ENCODE measurements around the gene PFDN4.

PFDN4 gene

DNA sequence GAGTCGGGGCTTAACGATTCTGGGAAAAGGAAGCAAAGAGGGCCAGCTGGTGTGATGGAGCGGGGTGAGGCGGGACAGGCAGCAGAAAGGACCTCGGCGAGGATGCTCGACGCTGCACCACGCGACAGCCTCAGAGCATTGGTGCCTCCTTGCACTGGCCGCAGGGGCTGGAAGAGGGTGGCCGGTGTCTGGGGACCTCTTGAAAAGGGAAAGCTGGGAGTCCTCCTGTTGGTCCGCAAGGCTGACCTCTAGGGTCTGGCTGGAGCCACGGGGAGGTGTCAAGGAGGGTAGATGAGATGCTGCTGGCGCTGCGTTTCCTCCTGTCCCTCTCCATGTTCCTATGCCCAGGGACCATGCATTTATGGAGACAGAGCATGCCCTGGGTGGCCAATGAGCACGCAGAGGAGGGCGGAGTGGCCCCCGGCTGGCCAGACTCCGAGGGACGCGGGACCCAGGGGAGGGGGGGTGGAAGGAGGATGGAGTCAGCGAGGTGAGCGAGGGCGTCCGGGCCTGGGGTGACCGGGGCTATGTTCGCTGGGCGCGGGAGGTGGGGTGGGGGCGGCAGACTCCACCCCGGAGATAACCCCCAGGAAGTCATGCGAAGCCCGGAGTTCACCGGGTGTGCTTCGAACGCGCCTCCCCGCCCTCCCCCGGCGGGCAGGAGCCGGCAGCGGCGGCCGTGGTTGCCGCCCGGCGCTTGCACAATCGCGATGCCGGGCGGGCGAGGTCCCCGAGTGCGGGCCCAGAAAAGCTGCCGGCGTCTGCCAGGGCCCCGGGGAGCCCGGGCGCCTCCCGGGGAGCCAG is 34.0 kb upstream of the PFDN4 start, which contains the start of gene CYP24A1:
CYP24A1 (minus strand) TSS at position 334 of the 804 bp plus-strand sequence. CDS start 407 bp downstream, outside the sequence.
- DNase-seq: no peak

DNA sequence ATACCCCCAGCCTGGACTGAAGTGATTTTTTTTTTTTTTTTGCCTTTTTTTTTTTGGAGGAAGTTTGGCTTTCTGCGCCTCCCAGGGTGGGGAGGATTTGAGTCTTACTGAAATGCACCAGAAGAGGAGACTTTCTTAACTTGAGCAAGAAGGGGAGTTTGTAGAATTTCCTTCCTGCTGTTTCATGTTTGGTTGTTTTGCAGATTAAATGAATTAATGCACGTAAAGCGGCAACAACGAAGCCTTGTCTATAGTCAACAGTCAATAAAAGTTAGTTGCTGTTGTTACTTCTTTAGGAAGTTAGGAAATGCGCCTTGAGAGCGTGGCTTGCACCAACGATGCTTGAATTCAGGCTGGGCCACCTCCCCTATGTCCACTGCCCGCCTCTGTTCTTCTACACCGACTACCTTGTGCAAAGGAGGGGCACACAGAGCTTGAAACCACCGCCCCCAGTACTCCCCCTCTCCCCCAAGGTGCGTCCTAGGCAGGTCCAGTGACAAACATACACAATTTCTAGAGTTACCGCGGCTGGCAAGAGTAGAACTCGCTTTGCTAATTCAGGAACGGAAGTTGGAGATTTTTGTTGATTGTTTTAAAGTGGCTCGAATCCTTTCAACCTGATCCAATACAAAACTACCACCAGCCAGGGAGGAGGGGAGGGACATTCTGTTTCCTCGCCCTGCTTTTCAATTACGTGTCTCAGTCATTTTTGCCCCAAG is 33.3 kb upstream of the PFDN4 start:
- DNase-seq: peak in 1 of 2 donors; percentile 5

GRCh38 chr20:54176610-54177009 is 31.3 kb upstream of the PFDN4 start:
- no peak for DNase-seq

DNA sequence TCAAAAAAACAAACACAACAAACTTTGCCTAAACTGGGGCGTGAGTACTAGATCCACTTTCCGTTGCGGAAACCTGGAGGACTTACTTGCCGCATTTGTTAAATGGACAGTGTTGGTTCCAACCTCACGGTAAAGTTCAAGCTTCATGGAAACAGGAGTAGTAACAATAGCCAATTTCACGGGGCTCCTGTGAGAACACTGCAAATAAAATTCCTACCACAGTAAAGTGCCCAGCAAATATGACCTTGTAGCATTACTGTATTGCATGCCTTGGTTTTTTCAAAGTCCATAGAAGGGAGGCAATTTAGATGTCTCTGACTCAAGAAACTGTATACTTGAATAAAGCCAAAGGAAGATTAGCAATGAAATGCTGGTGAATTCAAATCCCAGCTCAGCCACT is 30.5 kb upstream of the PFDN4 start:
- no peak for DNase-seq

DNA sequence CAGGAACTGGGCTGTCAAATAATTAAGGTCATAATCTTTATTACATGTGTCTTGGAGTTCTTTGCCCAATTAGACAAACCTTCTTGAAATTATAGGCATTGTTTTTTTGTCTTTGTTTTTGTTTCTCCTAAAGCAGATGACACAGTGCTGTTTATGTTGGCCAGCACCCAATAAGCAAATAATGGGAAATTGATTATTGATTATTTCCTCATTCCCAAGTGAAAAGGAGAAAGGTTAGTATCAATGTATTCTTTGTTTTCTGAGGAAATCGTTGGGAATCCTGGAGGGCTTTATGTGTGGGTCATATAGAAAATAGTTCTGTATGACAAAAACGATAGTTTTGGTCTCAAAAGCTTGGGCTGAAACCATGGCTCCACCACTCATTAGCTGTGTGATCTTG is 29.6 kb upstream of the PFDN4 start:
- DNase-seq: no peak

DNA sequence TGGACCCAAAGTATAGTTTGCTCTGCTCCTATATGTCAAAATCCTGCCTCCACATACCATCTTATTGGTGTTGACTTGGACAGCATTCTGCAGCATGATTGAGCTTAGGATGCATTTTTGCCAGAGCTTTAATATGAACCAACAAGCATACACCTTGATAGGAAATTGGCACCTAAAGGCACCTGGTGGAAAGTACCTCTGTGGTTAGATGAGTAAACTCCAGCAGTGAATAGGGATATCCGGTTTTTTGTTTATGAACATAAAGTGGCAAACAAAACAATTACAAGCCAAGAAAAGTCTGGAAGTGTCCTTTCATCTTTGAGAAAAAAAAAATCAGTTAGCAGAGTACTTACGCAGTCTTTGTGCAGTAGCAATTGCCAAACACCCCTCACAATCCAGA is 27.9 kb upstream of the PFDN4 start:
- DNase-seq: no peak

- no peak for DNase-seq
Observed at GRCh38 chr20:54180931-54181330, 27.0 kb upstream of the PFDN4 start.

GRCh38 chr20:54184071-54184470 is 23.8 kb upstream of the PFDN4 start:
- no peak for DNase-seq

DNA sequence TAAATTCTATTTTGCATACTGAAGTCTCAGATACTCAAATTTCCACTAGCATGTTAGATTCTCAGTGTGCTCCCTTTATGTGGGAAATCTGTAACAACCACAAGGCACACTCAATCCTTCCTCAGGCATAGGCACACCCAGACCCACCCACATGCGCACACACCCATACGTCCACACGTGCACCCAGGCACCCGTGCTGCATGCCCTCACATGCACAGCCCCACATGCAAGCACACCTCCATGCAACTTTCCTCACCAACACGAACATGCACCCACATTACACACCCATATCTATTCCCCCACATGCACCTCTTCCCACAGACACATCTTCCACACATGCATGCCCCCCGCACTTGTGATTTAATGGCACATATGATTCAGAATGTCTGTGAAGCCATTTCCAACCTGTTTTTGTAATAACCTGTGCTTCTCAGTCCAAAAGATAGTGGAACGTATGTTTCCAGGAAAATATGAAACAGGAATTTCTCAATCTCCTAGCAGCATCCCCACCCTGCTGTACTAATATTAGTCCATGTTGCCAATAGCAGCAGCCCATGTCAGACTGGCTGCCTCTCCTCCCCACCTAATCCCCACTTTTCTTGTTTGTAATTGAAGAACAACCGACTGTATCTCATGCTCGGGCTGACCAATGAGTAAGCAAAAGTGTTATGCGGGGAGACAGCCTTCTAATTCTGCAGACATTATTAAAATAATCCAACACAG is 22.8 kb upstream of the PFDN4 start:
- DNase-seq: no peak

DNA sequence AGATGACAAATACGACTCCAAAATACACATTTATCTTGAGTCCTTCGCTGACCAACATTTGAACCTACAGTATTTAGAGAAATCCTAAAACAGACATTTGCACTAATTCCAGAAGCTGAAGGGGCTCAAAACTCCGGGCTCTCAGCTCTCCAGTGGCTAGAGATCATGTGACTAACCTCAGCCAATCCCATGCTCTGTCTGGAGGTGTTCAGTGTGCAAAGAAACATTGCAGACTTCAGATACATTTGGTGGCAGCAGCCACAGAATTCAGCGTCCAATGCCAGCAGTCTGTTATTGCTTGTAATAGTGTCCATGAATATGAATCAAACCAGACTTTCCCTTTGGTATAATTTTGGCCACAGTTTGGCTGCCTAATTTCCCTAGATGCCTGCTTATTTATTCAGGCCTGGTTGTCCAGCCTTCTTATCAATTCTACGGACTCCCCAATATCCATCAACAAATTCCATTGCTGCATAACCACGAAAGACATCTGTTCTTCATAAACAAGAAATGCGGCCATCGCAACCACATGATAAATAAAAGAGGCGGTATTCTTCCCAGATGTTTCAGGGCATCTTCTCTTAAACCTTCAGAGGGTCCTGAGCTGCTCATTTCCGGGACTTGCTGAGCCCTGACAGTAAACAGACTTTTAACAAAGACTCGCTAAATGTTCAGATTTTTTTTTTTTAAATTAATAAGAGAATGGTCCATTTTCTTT is 19.6 kb upstream of the PFDN4 start:
- no peak for DNase-seq

GRCh38 chr20:54189630-54190029 is 18.3 kb upstream of the PFDN4 start:
- no peak for DNase-seq

DNA sequence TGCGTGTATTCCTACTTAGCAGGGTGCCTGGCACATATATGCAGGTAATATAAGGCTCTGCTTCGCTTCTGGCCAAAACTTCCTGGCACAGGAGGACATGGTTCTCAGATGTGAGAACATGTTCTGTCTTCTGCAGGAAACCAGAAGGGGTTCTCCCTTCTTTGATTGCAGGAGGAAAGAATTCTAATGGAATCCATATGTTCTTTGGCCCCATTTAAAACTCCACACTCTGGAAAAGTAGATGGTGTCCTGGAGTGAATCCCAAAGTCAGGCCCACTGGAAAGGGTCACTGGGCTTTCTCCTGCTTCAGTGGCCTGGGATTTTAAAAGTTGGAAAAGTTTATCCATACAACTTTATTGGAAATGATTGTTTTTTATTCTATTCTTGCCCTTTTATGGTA is 17.7 kb upstream of the PFDN4 start:
- no peak for DNase-seq

DNA sequence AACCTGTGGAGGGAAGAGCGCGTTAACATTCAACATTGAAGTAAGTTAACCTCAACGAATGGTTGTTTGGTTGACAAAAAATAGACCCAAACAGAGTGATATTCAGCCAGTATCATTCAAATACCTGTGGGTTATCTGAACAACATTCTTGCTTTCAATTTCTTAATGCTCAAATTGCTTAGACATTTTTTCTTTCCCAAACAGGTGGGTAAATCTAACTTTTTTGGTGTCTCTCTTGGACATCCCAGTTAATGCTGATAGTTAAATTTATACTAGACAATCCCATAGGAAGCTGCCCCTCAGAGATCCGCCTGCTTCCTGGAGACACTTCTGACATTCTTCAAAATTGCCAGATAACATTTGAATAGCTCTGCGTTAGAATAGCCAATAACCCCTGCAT is 14.1 kb upstream of the PFDN4 start:
- no peak for DNase-seq

DNA sequence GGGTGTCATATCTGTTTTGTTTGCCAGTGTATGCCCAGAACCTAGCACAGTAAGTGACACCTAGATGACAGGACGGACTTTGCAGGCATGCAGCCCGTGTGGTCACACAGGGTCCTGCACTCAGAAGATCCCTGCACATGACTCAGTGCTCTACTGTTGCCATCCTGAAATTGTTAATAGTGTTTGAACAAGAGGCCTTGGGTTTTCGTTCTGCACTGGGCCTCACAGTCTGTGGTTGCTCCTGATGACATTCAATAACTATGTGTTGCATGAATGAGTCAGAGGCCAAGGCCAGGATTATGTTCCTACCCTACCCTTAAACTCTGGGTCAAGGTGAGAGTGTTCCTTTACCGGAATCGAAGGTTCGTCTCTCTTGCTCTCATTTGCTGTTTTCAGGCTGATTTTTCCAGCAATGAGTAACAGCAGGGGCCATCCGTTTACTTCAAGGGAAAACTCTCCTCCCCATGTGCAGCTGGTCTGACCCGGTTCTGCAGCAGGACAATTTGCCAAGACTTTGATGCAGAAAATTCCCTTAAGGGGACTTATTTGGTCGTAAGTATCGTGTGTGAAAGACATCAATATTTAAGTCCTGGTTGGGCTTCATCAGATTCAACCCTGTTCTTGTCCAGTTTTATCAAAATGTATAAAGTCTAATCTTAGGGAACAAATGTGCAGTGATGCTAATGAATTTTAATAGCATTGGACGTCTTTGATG is 13.0 kb upstream of the PFDN4 start:
- no peak for DNase-seq

DNA sequence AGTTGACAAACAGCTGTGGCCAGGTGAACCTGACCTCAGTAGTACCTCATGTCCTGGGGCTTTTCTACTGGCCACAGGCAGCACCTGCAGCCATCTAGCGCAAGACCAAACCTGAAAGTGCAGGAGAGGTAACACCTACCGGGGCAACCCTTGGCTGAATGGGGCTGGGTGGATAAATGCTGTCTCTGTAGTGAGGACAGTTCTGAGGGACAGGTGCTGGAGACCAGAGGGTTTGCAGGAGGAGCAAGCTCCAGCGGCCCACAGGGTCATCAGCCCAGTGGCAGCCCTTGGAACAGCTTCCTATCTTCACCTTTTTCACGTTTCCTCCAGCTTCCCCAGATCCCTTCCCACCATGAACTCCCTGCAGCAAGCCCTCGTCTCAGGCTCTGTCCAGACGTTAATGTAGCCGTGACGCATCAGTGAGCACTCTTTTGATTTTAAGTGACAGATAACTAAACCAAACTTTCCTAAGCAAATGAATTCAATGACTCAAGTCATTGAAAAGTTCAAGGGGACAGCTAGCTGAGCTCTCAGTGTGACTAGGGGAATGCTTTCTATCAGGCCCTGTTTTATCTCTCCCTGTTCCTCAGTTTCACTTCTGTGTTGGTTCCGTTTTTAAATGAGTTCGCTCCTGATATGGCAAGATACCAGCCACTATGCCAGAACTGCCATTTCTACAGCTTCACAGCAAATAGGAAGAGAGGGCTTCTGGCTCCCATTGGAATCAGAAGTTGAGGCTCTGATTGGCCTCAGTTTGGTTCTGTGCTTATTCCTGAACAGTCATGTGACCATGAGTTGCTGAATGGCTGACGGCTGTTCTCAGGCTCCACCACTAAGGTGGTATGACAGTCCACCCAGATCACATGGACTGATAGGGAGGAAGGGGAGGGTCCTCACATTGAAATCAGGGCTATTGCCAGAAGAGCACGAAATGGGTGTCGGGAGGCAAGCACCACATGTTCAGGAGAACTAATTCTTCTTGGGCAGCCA is 12.1 kb upstream of the PFDN4 start:
- DNase-seq: peak in 1 of 2 donors; percentile 21

DNA sequence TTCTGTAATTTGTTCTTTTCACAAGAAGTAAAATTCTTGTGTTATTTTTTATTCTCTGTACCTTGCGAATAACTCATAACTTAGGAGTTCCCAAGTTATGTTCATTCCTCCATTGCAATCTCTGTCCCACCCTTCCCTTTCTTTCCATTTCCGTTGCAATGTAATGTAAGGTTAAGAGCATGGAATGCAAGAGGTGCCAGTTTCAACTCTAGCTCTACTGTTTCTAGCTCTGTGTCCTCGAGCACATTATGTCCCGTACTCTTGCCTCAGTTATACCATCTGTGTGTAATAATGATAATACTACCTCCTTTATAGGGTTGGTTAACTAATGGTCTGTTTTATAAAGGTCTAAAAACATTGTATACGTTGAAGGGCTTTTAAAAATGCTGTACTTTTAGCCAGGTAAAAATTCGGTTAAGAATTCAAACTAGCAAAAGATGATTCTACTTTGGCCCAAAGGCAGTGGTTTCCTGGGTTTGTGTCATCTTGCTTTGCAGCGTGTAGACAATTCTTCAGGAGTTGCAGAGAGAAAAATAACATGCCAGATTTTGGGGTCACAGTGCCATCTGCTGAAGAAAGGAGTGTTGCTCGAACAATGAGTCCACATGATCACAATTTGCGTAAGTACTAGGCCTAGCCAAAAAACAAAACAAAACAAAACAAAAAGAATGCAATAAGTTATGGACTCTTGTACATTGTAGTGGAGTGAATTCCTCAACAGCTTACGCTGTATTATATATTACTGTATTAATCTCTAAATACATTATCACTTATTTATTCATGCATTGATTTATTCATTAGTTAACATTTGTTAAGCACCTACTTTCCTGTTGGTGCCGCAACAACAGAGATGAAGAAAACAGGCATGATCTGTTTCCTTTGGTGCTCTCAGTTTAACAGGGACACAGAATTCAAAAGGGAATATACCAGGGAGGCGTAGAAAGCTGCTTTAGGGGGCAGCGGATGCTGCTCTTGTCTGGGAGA is 10.0 kb upstream of the PFDN4 start:
- DNase-seq: peak; percentile 44 to 49

DNA sequence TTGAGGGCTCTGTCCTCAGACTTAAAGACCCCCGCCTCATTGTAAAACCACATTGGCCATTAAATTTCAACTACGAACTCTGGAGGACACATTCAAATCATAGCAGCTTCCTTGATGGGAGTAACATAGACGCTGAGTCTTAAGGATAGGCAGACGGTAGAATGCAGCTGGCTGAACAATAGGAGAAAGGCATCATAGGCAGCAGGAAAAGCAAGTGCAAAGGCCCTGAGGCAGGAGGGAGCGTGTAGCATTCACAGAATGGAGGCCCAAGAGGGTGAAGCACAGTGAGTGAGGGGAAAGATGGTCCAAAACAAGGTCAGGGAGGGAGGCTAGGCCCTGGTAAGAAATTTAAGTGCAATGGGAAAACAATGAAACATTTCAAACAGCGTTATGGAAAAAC is 8.6 kb upstream of the PFDN4 start:
- no peak for DNase-seq

GRCh38 chr20:54199721-54200176 is 8.1 kb upstream of the PFDN4 start:
- peak; percentile 77 to 85 for DNase-seq
